ENCODE results near the gene PRKCA.

The PRKCA gene

GRCh38 chr17:66841328-66841727 is 538.9 kb downstream of the PRKCA start:
- no peak overlapping the region for H3K27ac ChIP-seq
- DNase-seq, result no peak
- H3K36me3 ChIP-seq (replicated peaks), result no peaks in the 10 kb centered on the region
- peaks cover 5% of the 10 kb centered on the region for H3K27me3 ChIP-seq (replicated peaks)
- in situ Hi-C loops (cut with HindIII; ENCODE audit: low pct_ligation_motif_present, low sequenced_read_pairs), result no loop called here
- TF ChIP-seq CTCF (IDR thresholded peaks at IDR 0.05; ENCODE audit: low read depth, low read length, missing control alignments), result no peak
- no peak overlapping the region for H3K4me3 ChIP-seq (ENCODE audit: low read depth, low read length)

- H3K36me3 ChIP-seq (replicated peaks), result no peaks in the 10 kb centered on the region
- H3K4me3 ChIP-seq (ENCODE audit: low read depth, low read length), result no peak overlapping the region
- in situ Hi-C loops (cut with HindIII; ENCODE audit: low pct_ligation_motif_present, low sequenced_read_pairs), result no loop called here
- H3K27me3 ChIP-seq (replicated peaks), result peaks cover 2% of the 10 kb centered on the region
- no peak for TF ChIP-seq CTCF (IDR thresholded peaks at IDR 0.05; ENCODE audit: low read depth, low read length, missing control alignments)
- H3K27ac ChIP-seq, result no peak overlapping the region
- no peak for DNase-seq
Measured at GRCh38 chr17:66841744-66842143, 539.3 kb downstream of the PRKCA start.

DNA sequence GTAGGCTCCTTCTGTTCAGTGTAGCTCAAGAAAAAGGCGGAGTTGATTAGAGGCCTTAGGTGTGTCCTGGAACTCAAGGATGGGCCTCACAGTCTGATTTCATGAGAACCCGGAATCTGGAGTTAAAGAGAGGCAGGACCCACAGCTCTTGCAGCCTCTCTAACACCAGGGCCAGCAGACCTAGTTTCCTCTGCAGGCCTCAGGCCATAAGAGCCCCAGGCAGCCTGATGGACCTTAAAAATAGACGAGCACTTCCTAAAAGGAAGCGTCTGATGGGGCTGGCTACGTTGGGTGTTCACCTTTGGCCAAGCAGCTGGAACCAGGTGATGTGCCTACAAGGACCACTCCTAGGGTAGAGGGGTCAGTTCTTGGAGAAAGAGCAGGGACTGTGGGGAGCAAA is 540.1 kb downstream of the PRKCA start:
- H3K27me3 ChIP-seq (replicated peaks), result no peaks in the 10 kb centered on the region
- in situ Hi-C loops (cut with HindIII; ENCODE audit: low pct_ligation_motif_present, low sequenced_read_pairs), result no loop called here
- no peaks in the 10 kb centered on the region for H3K36me3 ChIP-seq (replicated peaks)
- no peak overlapping the region for H3K27ac ChIP-seq
- H3K4me3 ChIP-seq (ENCODE audit: low read depth, low read length), result no peak overlapping the region
- no peak for TF ChIP-seq CTCF (IDR thresholded peaks at IDR 0.05; ENCODE audit: low read depth, low read length, missing control alignments)
- DNase-seq, result no peak

GRCh38 chr17:66842959-66843358 is 540.5 kb downstream of the PRKCA start:
- DNase-seq, result no peak
- Histone ChIP-seq H3K36me3 (replicated peaks) (no peaks in the 10 kb centered on the region), H3K27ac (no peak overlapping the region), H3K27me3 (replicated peaks) (no peaks in the 10 kb centered on the region), H3K4me3 (ENCODE audit: low read depth, low read length) (no peak overlapping the region)
- in situ Hi-C loops (cut with HindIII; ENCODE audit: low pct_ligation_motif_present, low sequenced_read_pairs), result no loop called here
- no peak for TF ChIP-seq CTCF (IDR thresholded peaks at IDR 0.05; ENCODE audit: low read depth, low read length, missing control alignments)

DNA sequence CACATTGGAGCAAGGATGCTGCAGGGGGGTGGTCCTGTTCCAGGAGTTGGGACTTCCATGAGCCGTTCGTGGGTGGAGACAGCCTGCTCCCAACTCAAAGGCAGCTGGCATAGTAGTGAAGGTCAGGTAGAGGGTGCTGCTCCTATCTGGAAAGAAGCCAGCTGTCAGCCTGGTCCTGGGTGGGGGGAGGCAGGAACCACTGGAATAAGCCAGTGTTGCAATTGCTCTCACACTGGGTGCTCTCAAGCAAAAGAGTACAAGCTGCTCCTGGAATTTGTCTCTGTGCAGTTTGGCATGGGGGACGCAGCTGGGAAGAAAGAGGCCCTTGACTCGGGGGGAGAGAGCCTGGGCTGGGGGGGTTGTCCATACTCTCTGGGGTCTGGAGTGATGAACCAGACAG is 541.2 kb downstream of the PRKCA start:
- in situ Hi-C loops (cut with HindIII; ENCODE audit: low pct_ligation_motif_present, low sequenced_read_pairs), result no loop called here
- no peak for TF ChIP-seq CTCF (IDR thresholded peaks at IDR 0.05; ENCODE audit: low read depth, low read length, missing control alignments)
- no peak overlapping the region for H3K4me3 ChIP-seq (ENCODE audit: low read depth, low read length)
- H3K36me3 ChIP-seq (replicated peaks), result no peaks in the 10 kb centered on the region
- no peak for DNase-seq
- H3K27ac ChIP-seq, result no peak overlapping the region
- no peaks in the 10 kb centered on the region for H3K27me3 ChIP-seq (replicated peaks)

- no peak for DNase-seq
- Histone ChIP-seq H3K27ac (no peak overlapping the region), H3K36me3 (replicated peaks) (no peaks in the 10 kb centered on the region), H3K4me3 (ENCODE audit: low read depth, low read length) (no peak overlapping the region), H3K27me3 (replicated peaks) (no peaks in the 10 kb centered on the region)
- in situ Hi-C loops (cut with HindIII; ENCODE audit: low pct_ligation_motif_present, low sequenced_read_pairs), result no loop called here
- TF ChIP-seq CTCF (IDR thresholded peaks at IDR 0.05; ENCODE audit: low read depth, low read length, missing control alignments), result no peak
Measured at GRCh38 chr17:66847704-66848103, 545.3 kb downstream of the PRKCA start.

Data from brain microvascular endothelial cell (primary cell).